ENCODE results near the gene NXNL2.

- TF ChIP-seq CSDC2 (CRISPR knock-in tag; IDR thresholded peaks at IDR 0.05) (no peak), CREB5 (CRISPR knock-in tag; IDR thresholded peaks at IDR 0.05; ENCODE audit: low read depth) (no peak), TCF4 (CRISPR knock-in tag; IDR thresholded peaks at IDR 0.05; ENCODE audit: borderline replicate concordance) (no peak), ZFP3 (CRISPR knock-in tag; IDR thresholded peaks at IDR 0.05) (no peak), CSRNP3 (CRISPR knock-in tag; IDR thresholded peaks at IDR 0.05) (no peak), PATZ1 (CRISPR knock-in tag; IDR thresholded peaks at IDR 0.05; ENCODE audit: borderline replicate concordance) (no peak), ZFP30 (CRISPR knock-in tag; IDR thresholded peaks at IDR 0.05) (no peak), ISL1 (CRISPR knock-in tag; IDR thresholded peaks at IDR 0.05) (no peak), OSR1 (CRISPR knock-in tag; IDR thresholded peaks at IDR 0.05) (no peak), ARNTL (CRISPR knock-in tag; IDR thresholded peaks at IDR 0.05; ENCODE audit: borderline replicate concordance, low read depth) (no peak), RARB (CRISPR knock-in tag; IDR thresholded peaks at IDR 0.05) (no peak), ESRRG (CRISPR knock-in tag; IDR thresholded peaks at IDR 0.05) (no peak)
Observed at GRCh38 chr9:88571419-88571818, 36.4 kb downstream of the NXNL2 start.
